Fibroblast of the aortic adventitia (primary cell): ENCODE measurements around the gene DYNC1H1. TPM values are rescaled to one million over a fixed set of nuclear protein-coding genes. Genes with fewer than 3 reads are reported as not detected.
A peak's percentile ranks its signal among the peaks of the same experiment; 100 is the strongest.
"Not testable (repeated sequence)": the region's sequence is repeated elsewhere in the genome, so short reads cannot be mapped to it uniquely, and the experiment has no call there.

Experiments
- DNase-seq: peaks from one replicate; pipeline ENCODE4 v3.0.0-alpha.2; 2010; ENCODE audit warnings: low read depth
- H3K4me3 ChIP-seq: 2 replicates; pipeline ENCODE4 v1.5.1; 2011; ENCODE audit warnings: low read depth, mild to moderate bottlenecking, control low read depth, low read length, moderate library complexity
- CTCF ChIP-seq: IDR thresholded peaks from 2 replicates; pipeline ENCODE4 v1.5.1; 2011; ENCODE audit warnings: mild to moderate bottlenecking, low read length, control low read depth, inconsistent platforms; ENCODE audit not compliant: insufficient read depth
- total RNA-seq: library from RNA; depleted of rRNA; stranded (reverse); fragments of >200 nt; gene quantifications from 2 replicates; pipeline ENCODE4 v1.2.3, GENCODE V29; 2012; ENCODE audit warnings: low replicate concordance

The DYNC1H1 gene
- total RNA-seq, 1 donor, result 376 TPM

GRCh38 chr14:101977311-101978071 lies 13.1 kb downstream of the DYNC1H1 start:
- H3K4me3 ChIP-seq, result no peak overlapping the region
- TF ChIP-seq CTCF, result no peak
- peak; percentile 49 for DNase-seq

DNA sequence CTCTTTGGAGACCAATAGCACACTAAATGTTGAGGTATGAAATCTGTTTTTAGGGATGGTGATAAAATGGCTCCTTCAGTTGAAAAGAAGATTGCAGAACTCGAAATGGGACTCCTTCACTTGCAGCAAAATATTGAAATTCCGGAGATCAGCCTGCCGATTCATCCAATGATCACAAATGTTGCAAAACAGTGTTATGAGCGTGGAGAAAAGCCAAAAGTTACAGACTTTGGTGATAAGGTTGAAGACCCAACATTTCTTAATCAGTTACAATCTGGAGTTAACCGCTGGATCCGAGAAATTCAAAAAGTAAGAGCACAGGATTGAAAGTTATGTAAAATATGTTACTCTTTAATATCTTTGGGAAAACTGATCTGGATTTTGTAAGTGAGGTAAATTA lies 15.3 kb downstream of the DYNC1H1 start:
- no peak overlapping the region for H3K4me3 ChIP-seq

GRCh38 chr14:101980251-101980650 lies 15.9 kb downstream of the DYNC1H1 start:
- no peak for TF ChIP-seq CTCF
- H3K4me3 ChIP-seq, result no peak overlapping the region
- DNase-seq, result no peak

More for the DNA sequence above, 15.3 kb downstream of the DYNC1H1 start:
- DNase-seq, result peak; percentile 60
- TF ChIP-seq CTCF, result no peak

- peak; percentile 99 for DNase-seq
- TF ChIP-seq CTCF, result no peak
- H3K4me3 ChIP-seq, result no peak overlapping the region
Observed at GRCh38 chr14:101980700-101981099, 16.3 kb downstream of the DYNC1H1 start.

DNA sequence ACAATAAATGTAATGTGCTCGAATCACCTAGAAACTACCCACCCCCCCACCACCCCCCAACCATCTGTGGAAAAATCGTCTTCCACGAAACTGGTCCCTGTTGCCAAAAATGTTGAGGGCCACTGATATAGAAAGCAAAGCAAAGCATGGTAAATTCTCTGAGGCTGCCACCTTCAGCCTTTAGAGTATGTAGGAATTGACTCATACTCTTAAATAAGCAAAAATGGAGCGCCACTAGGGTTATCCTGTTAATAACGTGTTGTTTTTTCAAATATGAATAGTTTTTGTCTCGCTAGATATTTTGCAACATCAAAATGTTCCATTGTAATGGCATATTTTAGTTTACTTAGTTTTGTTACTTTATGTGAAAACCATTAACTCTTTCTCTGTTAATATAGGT lies 18.2 kb downstream of the DYNC1H1 start:
- no peak overlapping the region for H3K4me3 ChIP-seq
- DNase-seq, result no peak
- no peak for TF ChIP-seq CTCF

- not testable (repeated sequence) for H3K4me3 ChIP-seq, DNase-seq
Observed at GRCh38 chr14:101984831-101985230, 20.5 kb downstream of the DYNC1H1 start.

DNA sequence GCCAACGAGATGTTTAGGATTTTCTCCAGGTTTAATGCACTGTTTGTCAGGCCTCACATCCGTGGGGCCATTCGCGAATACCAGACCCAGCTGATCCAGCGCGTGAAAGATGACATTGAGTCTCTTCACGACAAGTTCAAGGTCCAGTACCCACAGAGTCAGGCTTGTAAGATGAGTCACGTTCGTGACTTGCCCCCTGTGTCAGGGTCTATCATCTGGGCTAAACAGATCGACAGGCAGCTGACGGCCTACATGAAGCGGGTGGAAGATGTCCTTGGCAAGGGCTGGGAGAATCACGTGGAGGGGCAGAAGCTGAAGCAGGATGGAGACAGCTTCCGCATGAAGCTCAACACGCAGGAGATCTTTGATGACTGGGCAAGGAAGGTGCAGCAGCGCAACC lies 21.6 kb downstream of the DYNC1H1 start:
- DNase-seq, result no peak
- H3K4me3 ChIP-seq, result no peak overlapping the region
- TF ChIP-seq CTCF, result no peak
